HepG2 (cell line): ENCODE data around the gene HPS6. TPM values are rescaled to one million over a fixed set of nuclear protein-coding genes. Genes with fewer than 3 reads are reported as not detected.

ENCODE experiments used
- AKNA ChIP-seq: sonication (generic); formaldehyde crosslinking; IDR thresholded peaks from 2 replicates; pipeline ENCODE4 v1.4.0; 2020; ENCODE audit warnings: missing genetic modification reagents, borderline replicate concordance
- CHCHD3 ChIP-seq: sonication (generic); formaldehyde crosslinking; IDR thresholded peaks from 2 replicates; pipeline ENCODE4 v1.8.0; 2022; ENCODE audit warnings: mild to moderate bottlenecking, missing genetic modification reagents, moderate library complexity
- FOXK2 ChIP-seq: fragments of 450-650 bp; IDR thresholded peaks from 2 replicates; pipeline ENCODE4 v1.6.1; 2016
- NFYB ChIP-seq: sonication (generic); formaldehyde crosslinking; IDR thresholded peaks from 2 replicates; pipeline ENCODE4 v1.4.0; 2020; ENCODE audit warnings: missing genetic modification reagents
- PTBP1 ChIP-seq: fragments of 200-400 bp; formaldehyde crosslinking; IDR thresholded peaks from 2 replicates; pipeline ENCODE4 v1.6.1; 2018; ENCODE audit warnings: low read length, low read depth; ENCODE audit not compliant: poor library complexity, severe bottlenecking
- RELA ChIP-seq: sonication (generic); formaldehyde crosslinking; IDR thresholded peaks from 2 replicates; pipeline ENCODE4 v1.4.0; 2020; ENCODE audit warnings: missing genetic modification reagents
- SP140L ChIP-seq: sonication (generic); formaldehyde crosslinking; IDR thresholded peaks from 2 replicates; pipeline ENCODE4 v1.4.0; 2020; ENCODE audit warnings: missing genetic modification reagents, borderline replicate concordance
- SP2 ChIP-seq: sonication (generic); formaldehyde crosslinking; IDR thresholded peaks from 2 replicates; pipeline ENCODE4 v1.5.1; 2020; ENCODE audit warnings: mild to moderate bottlenecking, missing genetic modification reagents
- SP5 ChIP-seq: IDR thresholded peaks from 2 replicates; pipeline ENCODE4 v1.6.1; 2016; ENCODE audit warnings: low read depth, borderline replicate concordance
- TFAP4 ChIP-seq: sonication (generic); IDR thresholded peaks from 2 replicates; pipeline ENCODE4 v1.6.1; 2016; ENCODE audit warnings: low read depth, borderline replicate concordance
- YEATS4 ChIP-seq: sonication (generic); formaldehyde crosslinking; IDR thresholded peaks from 2 replicates; pipeline ENCODE4 v1.4.0; 2020; ENCODE audit warnings: missing genetic modification reagents, borderline replicate concordance
- ZBTB26 ChIP-seq: IDR thresholded peaks from 2 replicates; pipeline ENCODE4 v1.6.1; 2016; ENCODE audit warnings: missing compliant biosample characterization, missing genetic modification reagents, borderline replicate concordance
- ZFP1 ChIP-seq: IDR thresholded peaks from 2 replicates; pipeline ENCODE4 v1.6.1; 2016
- ZNF232 ChIP-seq: sonication (generic); formaldehyde crosslinking; IDR thresholded peaks from 2 replicates; pipeline ENCODE4 v1.4.0; 2020; ENCODE audit warnings: missing genetic modification reagents, borderline replicate concordance
- ZNF292 ChIP-seq: sonication (generic); formaldehyde crosslinking; IDR thresholded peaks from 2 replicates; pipeline ENCODE4 v1.8.1; 2022; ENCODE audit warnings: mild to moderate bottlenecking, low read depth, missing genetic modification reagents, borderline replicate concordance
- ZNF331 ChIP-seq: sonication (generic); formaldehyde crosslinking; IDR thresholded peaks from 2 replicates; pipeline ENCODE4 v1.4.0; 2020; ENCODE audit warnings: missing genetic modification reagents
- ZNF574 ChIP-seq: sonication (generic); formaldehyde crosslinking; IDR thresholded peaks from 2 replicates; pipeline ENCODE4 v1.4.0; 2020; ENCODE audit warnings: missing genetic modification reagents
- ZNF83 ChIP-seq: sonication (generic); formaldehyde crosslinking; IDR thresholded peaks from 2 replicates; pipeline ENCODE4 v1.4.0; 2020; ENCODE audit warnings: missing genetic modification reagents, mild to moderate bottlenecking, borderline replicate concordance
- ZNF879 ChIP-seq: sonication (generic); formaldehyde crosslinking; IDR thresholded peaks from 2 replicates; pipeline ENCODE4 v1.8.1; 2023; ENCODE audit warnings: missing genetic modification reagents
- ZNF883 ChIP-seq: sonication (generic); formaldehyde crosslinking; IDR thresholded peaks from 2 replicates; pipeline ENCODE4 v1.5.1; 2020; ENCODE audit warnings: mild to moderate bottlenecking, missing genetic modification reagents; ENCODE audit errors: not compliant biosample characterization
- polyA plus RNA-seq, 8 experiments: library from polyadenylated mRNA; depleted of rRNA in 3 of 8; stranded (reverse) in 7 of 8; unstranded in 1 of 8; fragments of >200 nt; fragmentation: Illumina TruSeq in 4 of 8; extraction: Trizol in 4 of 8; gene quantifications; 2 replicates each; pipeline versions ENCODE4 v1.2.1 to v1.2.3, GENCODE V29; 2011 to 2016; ENCODE audit warnings: low read depth in 4 of 8, missing spikeins in 1 of 8, mixed read lengths in 1 of 8; ENCODE audit not compliant: insufficient read depth in 1 of 8
- total RNA-seq, 5 experiments: library from RNA; depleted of rRNA; stranded (reverse); fragments of >200 nt; fragmentation: Illumina TruSeq; extraction: Trizol; gene quantifications; 2 replicates each; pipeline ENCODE4 v1.2.3, GENCODE V29; 2016; ENCODE audit warnings: low read depth in 1 of 5

HPS6 gene
- total and polyA plus RNA-seq, 2 of the 13 experiments (the other 11 are each of a cell fraction or from before 2014, with no cell fraction given), result 2.9 to 14.9 TPM

GRCh38 chr10:102064868-102065560, at the start of gene HPS6 (continued):
- TF ChIP-seq PTBP1, result no peak
- TF ChIP-seq ZNF83 (CRISPR knock-in tag), result peak; percentile 21; the same call in 1 of the 2 replicates
- TF ChIP-seq SP5, result peak; percentile 49; the same call in 1 of the 2 replicates
- TF ChIP-seq ZNF879 (CRISPR knock-in tag), result no peak
- peak; percentile 63 for TF ChIP-seq ZNF883 (CRISPR knock-in tag)
- TF ChIP-seq ZNF574 (CRISPR knock-in tag), result peak; percentile 95
- no peak for TF ChIP-seq AKNA (CRISPR knock-in tag)
- TF ChIP-seq ZNF232 (CRISPR knock-in tag), result 0 out of 2 replicates have a peak, but pooled peaks have one; percentile 39
- TF ChIP-seq ZNF292 (CRISPR knock-in tag), result no peak
- TF ChIP-seq SP2, result no peak
- 0 out of 2 replicates have a peak, but pooled peaks have one; percentile 18 for TF ChIP-seq FOXK2
- no peak for TF ChIP-seq RELA (CRISPR knock-in tag)
- peak; percentile 57; the same call in 1 of the 2 replicates for TF ChIP-seq YEATS4
- TF ChIP-seq TFAP4, result peak; percentile 11; the same call in 1 of the 2 replicates
- TF ChIP-seq ZFP1 (CRISPR knock-in tag), result no peak
- no peak for TF ChIP-seq SP140L (CRISPR knock-in tag)
- peak; percentile 31; the same call in 1 of the 2 replicates for TF ChIP-seq ZNF331 (CRISPR knock-in tag)
- TF ChIP-seq CHCHD3, result no peak
- no peak for TF ChIP-seq NFYB (CRISPR knock-in tag)
- TF ChIP-seq ZBTB26, result no peak
